ENCODE data around the gene ZDHHC14.

- TF ChIP-seq CTCF (IDR thresholded peaks at IDR 0.05) (no peak), POLR2A (IDR thresholded peaks at IDR 0.05) (no peak)
These were observed 111.3 kb downstream of the ZDHHC14 start for GRCh38 chr6:157492249-157492648.

Measured in Peyer's patch (tissue), 4 donors.